GM18526 (cell line): Measurements from ENCODE around the gene ABHD4.

Experiments
- POLR2A ChIP-seq: IDR thresholded peaks from 3 replicates; pipeline ENCODE4 v1.6.1; 2011; ENCODE audit not compliant: insufficient read length; ENCODE audit errors: extremely low read depth

ABHD4 gene

GRCh38 chr14:22606380-22606779, 8.3 kb downstream of the ABHD4 start:
- no peak for TF ChIP-seq POLR2A

GRCh38 chr14:22607291-22607690, 9.2 kb downstream of the ABHD4 start:
- no peak for TF ChIP-seq POLR2A

GRCh38 chr14:22610931-22611330, 12.8 kb downstream of the ABHD4 start:
- no peak for TF ChIP-seq POLR2A

GRCh38 chr14:22613106-22613695, 15.1 kb downstream of the ABHD4 start:
- no peak for TF ChIP-seq POLR2A

GRCh38 chr14:22613736-22614239, 15.7 kb downstream of the ABHD4 start:
- no peak for TF ChIP-seq POLR2A

- TF ChIP-seq POLR2A: no peak
These were observed 16.2 kb downstream of the ABHD4 start for GRCh38 chr14:22614240-22614799.

- TF ChIP-seq POLR2A: no peak
These were observed 24.2 kb downstream of the ABHD4 start for GRCh38 chr14:22622255-22622654.

- no peak for TF ChIP-seq POLR2A
These were observed 24.9 kb downstream of the ABHD4 start for GRCh38 chr14:22623047-22623446.

- no peak for TF ChIP-seq POLR2A
These were observed 28.5 kb downstream of the ABHD4 start for GRCh38 chr14:22626590-22626989.

GRCh38 chr14:22627506-22628263, 29.6 kb downstream of the ABHD4 start:
- TF ChIP-seq POLR2A: no peak

GRCh38 chr14:22629361-22629760, 31.3 kb downstream of the ABHD4 start:
- TF ChIP-seq POLR2A: no peak

- no peak for TF ChIP-seq POLR2A
These were observed 32.0 kb downstream of the ABHD4 start for GRCh38 chr14:22630066-22630465.

GRCh38 chr14:22630486-22630885, 32.4 kb downstream of the ABHD4 start:
- no peak for TF ChIP-seq POLR2A

GRCh38 chr14:22634233-22634900, 36.3 kb downstream of the ABHD4 start:
- no peak for TF ChIP-seq POLR2A

- no peak for TF ChIP-seq POLR2A
These were observed 42.1 kb downstream of the ABHD4 start for GRCh38 chr14:22640192-22640591.

GRCh38 chr14:22641846-22642245, 43.7 kb downstream of the ABHD4 start:
- no peak for TF ChIP-seq POLR2A
